Endometrium (tissue), 2 donors: Measurements from ENCODE around the gene LIMA1.
"Not testable (repeated sequence)": the region's sequence is repeated elsewhere in the genome, so short reads cannot be mapped to it uniquely, and the experiment has no call there.

Experiments
- FAIRE-seq: peaks from 2 replicates; lab custom pipeline; 2012; peaks lifted over from hg19 to GRCh38; lab: Jason Lieb, UNC
- donor health status: control.
- donor health status: control.

The LIMA1 gene

DNA sequence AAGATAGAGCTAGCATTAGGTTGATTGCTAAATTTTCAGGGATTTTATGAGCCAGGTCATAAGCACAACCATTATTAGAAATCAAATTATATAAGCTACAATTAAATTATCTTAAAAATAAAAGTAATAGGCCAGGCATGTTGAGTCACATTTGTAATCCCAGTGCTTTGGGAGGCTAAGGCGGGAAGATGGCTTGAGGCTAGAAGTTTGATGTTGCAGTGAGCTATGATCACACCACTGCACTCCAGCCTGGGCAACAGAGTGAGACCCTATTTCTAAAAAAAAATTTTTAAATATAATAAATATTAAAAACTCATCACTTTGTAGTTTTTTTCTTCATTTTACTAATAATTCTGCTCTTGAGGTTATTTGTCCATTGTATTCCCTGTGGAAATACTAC is 1.9 kb upstream of the LIMA1 start:
- no peak for FAIRE-seq

DNA sequence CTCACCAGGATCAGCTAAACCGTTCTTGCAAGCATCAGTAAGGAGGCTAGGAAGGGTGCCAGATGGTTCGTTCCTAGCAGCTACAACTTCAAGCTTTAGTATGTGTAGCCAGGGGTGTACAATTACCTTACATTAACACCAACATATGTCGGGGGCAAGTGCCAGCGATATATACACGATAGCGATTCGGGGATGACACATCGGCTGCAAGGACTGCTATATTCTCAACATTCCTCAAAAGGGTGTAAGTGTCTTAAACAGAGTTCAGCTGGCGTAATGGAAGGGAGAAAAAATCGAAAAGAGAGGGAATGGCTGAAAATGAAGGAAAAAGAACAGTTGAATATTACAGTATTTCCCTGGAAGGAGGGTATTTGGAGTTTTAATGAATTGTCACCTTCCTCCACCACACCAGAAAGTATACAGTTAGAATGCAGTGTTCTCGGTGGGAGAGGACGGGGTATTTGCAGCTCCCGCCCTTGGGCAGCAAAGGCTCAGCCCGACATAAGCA is 545 bp downstream of the LIMA1 start:
- FAIRE-seq: no peak

DNA sequence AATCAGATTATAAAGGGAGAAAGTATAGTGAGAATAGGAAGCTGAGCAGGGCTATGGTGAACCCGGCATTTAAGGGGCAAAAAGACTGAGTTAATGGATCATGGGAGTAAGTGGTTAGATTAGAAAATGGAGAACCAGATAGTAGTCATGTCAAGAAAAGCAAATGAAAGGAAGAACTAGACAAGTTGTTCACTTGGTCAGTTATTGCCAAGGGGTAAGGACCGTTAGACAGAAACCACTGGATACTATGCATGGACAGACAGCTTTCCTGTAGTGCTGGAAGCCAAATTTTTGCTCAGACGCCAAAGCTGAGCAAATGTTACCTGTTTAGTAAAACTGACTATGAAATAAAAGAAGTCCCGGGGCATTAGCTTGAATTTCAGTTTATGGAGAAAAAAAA is 3.8 kb downstream of the LIMA1 start:
- FAIRE-seq: no peak

DNA sequence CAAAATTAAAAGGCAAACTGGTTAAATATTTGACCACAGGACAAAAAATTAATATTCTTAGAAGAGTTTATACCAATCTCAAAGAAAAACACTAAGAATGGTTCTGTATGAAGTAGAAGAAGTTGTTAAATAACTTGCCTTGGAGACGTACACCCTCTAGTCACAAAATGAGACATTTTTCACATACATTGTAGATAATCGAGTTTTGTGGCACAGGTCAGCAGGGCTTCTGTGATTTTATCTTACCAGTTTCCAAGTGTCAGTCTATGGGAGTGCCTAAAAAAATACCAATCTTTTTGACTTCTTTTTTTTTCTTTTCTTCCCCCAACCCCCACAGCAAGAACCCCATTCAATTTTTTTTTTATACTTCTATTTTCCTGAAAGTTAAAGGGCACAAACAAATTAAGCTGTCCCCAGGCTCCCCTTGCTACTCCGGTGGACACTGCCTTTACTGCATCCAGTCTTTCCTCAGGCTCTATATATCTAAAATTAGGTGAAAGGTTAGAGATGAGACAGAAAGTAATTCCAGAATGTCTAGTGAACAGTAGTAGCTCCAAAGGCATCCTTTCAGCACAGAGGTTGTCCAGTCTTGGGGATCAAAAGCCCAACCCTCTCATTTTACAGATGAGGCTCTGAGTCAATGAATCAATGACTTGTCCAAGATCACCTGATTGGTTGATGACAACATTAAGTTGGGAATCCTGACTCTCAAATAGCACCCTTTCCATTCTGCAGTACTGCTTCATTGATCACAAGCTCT is 6.2 kb downstream of the LIMA1 start:
- no peak for FAIRE-seq

DNA sequence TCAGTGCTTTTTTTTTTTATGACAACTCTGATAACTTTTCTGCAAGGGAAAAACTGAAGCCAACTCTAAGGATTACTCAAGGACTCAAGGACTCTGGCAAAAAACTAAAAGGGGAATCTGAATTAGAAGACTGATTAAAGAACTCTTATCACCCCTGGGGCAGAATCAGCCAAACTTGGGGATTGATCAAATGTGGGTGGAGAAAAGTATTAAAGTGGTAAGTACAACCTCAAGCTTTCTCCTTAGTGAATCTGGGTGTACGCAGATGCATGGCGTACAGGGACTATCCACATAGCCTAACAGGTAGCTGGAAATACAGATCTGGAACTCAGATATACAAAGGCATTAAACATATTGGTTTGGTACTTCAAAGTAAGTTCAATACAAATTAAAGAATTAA is 7.3 kb downstream of the LIMA1 start:
- FAIRE-seq: no peak

DNA sequence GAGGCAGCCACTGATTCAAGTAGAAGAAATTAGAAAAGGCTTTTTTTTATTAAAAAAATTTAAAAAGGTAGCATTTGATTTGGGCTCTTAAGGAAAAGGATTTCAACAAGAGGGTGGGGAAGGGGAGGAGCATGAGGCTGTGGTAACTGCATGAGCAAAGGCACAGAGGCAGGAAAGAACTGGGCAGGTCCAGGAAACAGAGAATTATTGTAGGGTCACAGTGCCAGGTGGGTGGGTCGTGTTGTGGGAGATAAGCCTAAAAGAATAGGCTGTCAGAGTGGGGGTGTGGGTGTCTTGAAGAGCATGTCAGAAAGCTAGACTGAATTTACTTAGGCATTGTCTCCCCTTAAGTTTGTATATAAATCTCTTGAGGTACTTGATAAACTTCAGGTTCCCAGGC is 7.8 kb downstream of the LIMA1 start:
- no peak for FAIRE-seq

DNA sequence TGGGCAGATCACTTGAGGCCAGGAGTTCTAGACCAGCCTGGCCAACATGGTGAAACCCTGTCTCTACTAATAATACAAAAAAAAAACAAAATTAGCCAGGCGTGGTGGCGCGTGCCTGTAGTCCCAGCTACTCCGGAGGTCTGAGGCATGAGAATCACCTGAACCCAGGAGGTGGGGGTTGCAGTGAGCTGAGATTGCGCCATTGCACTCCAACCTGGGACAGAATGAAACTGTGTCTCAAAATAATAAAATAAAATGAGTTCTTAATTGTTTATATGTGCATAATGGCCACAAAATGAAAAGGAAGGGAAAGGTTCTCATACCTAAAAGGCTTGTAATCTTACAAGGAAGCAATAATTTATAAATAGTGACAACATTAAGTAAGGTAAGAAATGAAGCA is 8.2 kb downstream of the LIMA1 start:
- not testable (repeated sequence) for FAIRE-seq

DNA sequence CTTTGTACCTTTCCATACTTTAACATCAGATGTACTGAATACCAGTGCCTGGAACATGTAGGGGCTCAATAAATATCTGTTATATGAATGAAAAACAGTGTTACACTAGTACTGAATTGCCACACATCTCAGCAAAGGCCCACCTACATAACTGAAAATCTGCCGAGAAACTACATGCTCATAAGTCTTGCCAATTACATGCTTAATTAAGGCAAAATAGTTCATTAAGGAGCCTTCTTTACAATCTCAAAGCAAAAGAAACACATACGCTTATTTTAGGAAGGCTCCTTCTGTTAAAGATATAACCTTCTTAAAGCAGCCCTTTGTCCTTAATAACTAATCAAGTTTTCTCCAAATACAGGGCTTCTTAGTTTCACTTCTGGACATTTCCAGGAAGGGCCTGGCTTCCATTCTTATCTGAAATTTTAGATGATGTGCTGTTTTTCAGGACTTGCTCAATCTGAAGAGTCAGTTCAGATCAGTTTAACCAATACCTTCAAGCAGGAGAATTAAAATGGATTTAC is 11.5 kb downstream of the LIMA1 start:
- no peak for FAIRE-seq

DNA sequence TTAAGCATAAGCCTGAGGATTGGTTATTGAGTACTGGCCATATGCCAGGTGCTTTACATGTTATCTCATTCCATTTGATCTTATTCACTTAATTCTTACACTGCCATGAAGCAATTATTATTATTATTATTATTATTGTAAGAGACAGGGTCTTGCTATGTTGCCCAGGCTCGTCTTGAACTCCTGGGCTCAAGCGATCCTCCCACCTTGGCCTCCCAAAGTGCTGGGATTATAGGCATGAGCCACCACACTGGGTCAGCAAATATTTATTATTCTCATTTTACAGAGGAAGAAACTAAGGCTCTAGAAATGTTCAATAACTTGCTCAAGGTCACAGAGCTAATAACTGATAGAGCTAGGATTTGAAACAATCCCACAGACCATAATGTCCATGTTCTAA is 14.8 kb downstream of the LIMA1 start:
- FAIRE-seq: no peak

DNA sequence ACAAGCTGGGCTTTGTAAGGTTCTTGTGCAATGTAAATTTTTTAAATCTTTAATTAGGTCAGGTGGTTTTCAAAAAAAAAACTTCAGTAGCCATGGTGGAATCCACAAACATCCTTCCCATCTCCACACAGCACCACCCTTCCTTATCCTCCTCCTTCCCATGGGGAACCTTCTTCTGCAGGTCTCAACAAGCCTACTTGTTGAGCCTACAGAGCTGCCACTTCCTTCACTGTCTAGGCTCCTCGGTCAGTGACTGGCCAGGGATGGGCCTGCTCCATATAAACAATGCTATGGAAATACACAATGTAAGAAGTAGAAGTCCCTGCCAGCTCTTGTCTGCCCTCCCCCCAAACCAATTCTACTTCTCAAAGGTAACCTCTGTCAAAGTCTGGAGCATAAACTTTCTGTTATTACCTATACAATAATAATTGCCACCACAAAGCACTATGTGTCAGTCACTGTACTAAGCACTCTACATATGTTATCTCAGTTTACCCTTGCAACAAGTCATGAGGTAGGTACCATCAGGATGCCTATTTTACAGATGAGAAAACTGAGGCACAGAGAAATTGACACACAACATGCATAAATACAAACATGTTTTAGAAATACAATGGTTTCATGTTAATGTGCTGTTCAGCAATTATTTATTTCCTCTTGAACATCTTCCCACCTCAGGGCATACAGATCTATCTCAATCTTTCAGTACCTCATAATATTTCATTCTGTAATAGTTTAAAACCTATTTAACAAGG is 17.4 kb downstream of the LIMA1 start:
- FAIRE-seq: no peak

DNA sequence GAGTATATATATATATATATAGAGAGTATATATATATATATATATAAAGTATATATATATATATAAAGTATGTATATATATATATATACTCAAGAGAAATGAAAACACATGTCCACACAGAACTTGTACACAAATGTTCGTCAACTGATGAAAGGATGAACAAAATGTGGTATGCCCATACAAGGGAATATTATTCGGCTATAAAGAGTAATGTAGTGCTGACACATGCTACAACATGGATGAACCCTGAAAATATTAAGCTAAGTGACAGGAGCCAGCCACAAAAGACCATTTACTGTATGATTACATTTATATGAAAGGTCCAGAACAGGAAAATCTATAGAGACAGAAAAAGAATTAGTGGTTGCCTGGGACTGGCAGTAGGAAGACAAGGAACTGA is 19.5 kb downstream of the LIMA1 start:
- FAIRE-seq: no peak

DNA sequence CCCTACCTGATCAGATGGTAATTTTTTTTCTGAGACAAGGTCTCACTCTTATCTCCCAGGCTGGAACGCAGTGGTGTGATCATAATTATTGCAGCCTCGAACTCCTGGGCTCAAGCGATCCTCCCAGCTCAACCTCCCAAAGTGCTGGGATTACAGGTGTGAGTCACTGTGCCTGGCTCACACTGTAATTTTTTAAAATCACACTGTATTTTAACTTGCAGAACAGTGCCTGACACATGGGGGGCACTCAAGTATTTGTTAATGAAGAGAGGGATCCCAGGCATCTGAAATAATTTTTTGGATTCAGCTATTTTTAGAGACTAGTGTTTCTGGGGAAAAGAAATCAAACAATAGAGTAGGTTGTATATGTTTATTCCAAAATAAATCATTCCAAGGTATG is 21.7 kb downstream of the LIMA1 start:
- FAIRE-seq: no peak

DNA sequence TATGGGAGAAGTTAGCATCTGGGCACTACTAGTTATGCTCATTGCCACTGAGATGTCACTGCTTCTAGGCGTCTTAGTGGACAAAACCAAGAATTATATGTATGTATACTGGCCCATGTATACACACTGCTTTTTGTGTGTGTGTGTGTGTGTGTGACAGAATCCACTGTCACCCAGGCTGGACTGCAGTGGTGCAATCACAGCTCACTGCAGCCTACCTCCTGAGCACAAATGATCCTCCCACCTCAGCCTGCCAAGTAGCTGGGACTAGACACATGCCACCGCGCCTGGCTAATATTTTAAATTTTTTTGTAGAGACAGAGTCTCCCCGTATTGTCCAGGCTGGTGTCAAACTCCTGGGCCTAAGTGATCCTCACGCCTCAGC is 25.2 kb downstream of the LIMA1 start:
- FAIRE-seq: no peak

DNA sequence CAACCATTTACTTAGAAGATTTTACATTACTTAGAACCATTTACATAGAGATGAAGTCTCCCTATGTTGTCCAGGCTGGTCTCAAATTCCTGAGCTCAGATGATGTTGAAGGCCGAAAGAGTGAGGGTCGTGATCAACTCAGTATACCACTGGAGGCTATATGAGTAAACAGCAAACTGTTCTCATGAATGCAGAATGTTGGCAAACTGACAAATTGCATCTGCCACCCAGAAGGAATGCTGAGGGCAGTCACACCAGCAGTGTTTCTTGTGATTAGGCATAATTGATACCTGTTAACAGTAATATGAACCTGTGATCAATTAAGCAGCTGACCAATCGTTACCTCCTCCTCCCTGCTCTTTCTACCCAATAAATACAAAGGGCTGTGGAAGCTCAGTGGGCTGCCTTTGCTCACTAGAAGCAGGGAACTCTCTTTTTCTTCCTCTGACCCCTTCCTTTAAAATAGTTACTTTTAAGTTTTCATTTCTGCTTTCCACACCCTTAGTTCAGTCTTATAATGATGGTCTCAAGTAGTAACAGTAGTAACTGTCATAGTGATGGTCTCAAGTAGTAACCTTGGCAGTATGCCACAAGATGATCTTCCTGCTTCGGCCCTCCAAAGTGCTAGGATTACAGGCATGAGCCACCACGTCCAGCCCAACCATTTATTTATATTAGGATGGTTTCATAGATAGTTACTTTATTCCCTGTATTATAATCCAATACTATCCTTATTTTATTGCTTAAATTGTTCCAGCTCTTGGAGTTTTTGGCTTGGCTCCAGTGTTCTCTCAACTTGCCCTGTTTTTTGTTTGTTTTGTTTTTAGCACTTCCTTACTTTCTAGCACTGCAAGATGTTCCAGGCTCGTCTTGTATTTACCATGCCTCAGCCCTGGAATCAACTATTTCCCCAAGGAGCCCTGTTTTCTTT is 25.8 kb downstream of the LIMA1 start:
- peak; percentile 48 for FAIRE-seq

DNA sequence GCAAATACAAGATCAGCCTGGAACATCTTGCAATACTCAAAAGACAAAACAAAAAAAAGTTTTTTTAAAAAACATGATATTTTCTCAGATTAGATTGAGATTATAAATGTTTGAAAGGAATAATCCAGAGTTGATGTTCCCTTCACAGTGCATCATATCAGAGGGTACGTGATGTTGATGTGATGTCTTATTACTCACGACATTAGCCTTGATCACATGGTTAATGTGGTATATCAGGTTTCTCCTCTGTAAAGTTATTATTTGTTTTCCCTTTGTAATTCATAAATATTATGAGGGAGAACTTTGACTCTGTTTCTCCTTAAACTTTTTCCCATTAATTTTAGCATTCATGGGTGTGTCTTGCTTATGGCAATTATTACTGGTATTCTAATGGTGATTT is 26.6 kb downstream of the LIMA1 start:
- FAIRE-seq: no peak

DNA sequence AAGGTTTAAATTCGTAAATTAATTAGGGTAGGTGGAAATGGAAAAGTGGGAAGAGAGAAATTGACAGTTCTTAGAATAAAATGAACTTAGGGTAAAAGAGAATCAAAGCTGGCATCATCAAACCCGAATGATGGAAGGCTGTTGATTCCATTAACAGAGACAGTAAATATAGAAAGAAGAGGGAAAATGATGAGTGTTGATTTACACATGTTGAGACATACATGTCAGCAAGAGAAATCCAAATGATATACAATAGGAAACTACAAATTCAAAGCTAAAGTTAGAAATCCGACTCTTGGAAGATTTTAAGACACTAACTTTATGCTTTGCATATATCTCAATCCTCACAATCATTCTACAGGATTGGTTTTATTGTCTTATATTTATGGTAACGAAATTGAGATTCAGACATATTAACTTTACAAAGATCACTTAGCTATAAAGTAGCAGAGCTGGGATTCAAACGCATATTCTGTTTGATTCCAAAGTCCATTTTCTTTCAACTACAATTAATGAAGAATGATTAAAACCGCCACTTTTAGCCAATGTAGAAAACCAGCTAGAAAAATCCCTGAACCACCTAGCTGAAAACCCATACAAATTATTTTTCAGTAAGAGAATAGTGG is 30.2 kb downstream of the LIMA1 start:
- no peak for FAIRE-seq

DNA sequence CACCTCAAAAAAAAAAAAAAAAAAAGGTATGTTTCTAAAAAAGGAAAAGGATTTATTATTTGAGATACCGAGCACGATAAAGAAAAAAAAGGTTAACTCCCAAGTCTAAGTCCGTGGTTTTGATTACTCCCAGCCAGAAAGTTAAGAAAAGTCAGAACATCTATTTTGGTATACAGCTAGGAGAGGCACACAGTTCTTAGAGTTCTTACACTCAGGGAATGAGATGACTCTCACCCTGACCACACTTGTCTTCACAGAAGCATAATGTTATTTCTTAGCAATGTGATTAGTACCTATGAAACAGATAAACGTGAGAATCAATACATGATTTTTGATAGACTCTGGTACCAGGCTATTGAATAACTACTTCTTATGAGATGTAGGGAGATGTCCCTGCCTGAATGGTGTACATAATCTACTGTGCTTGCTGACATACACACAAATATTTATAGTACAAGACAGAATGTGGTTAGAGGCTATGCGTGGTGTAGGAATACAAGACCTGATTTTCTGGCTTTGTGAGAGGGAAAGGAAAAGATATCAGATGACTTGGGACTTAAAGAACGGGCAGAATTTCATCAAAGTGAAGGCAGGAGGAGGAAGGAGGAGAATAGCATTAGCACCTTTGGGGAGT is 31.6 kb downstream of the LIMA1 start:
- no peak for FAIRE-seq

DNA sequence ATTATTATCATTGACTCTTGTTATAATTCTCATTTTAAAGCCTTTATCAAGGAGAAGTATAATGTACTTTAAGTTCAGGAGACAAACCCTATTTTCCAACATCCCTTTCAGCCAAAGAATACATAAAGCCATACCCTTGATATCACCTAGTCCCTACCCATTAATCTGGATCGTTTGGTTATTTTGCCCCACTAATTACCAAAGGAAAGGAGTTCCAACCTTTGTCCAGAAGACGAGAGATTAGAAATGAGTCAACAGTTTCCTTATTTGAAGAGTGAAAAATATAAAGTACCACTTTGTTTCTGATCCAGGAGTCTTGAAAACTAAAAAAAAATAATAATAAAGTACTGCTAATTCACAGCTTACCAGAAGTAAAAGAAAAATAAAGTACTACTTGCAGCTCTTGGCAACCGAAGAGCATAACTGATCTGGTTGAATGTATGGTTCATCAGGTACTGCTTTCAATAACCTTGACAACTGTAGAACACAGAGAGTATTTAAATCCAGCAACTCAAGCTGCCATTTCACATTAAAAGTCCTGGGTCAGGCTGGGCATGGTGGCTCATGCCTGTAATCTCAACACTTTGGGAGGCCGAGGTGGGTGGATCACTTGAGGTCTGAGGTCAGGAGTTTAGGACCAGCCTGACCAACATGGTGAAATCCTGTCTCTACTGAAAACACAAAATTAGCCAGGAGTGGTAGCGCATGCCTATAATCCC is 33.7 kb downstream of the LIMA1 start:
- FAIRE-seq: no peak

DNA sequence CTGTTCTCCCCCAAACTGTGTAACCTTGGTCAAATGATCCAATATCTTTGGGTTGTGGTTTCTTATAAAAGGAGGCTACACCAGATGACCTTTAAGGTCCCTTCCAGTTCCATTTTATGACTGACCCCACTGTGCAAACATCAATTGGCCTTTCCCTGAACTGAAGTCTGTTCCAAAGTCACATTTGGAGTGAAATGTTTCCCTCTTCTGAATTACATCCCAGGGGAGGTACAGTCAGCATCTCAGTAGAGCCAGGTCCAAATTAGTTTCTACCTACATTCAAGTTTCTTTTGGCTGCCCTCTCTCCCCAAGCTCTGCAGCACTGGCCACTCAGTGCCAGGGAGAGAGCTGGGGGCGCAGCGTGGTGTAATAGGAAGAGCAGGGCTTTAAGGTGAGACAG is 34.4 kb downstream of the LIMA1 start:
- no peak for FAIRE-seq

DNA sequence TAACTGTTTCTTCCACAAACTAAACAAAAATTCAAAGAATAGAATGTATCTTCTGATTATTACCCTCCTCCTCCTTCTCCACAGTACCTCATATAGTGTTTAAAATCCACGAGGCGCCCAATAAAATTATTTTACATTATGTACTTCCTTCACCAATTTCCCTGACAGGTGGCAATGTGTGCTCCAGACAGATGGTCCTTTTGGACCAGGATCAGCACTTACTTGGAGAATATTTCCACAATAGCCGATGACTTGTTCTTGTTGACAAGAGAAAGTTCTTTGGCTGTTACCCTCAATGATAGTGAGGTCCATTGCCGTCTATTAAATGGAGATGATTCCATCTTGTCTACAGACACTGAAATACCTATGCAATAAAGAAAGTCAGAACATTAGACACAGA is 34.9 kb downstream of the LIMA1 start:
- FAIRE-seq: no peak

DNA sequence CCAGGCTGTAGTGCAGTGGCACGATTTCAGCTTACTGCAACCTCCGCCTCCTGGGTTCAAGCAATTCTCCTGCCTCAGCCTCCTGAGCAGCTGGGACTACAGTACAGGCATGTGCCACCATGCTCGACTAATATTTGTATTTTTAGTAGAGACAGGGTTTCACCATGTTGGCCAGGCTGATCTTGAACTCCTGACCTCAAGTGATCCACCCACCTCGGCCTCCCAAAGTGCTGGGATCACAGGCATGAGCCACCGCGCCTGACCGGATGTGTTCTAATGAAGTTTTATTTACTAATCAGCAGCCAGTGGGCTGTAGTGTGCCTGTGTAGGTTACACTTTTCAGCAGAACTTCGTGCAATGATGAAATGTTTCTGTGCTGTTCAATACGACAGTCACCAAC is 35.7 kb downstream of the LIMA1 start:
- FAIRE-seq: not testable (repeated sequence)
